Activated T-helper 1 cell treated with anti-CD3 and anti-CD28 coated beads, Interleukin-12 subunit alpha, Interleukin-12 subunit beta, Interleukin-2, Interleukin-4 antibody, amounts not matched to agents 30 ng/mL and 10 ng/mL and 1 ng/mL, durations not matched to agents 14 hours and 24 hours and 36 hours (primary cell): ENCODE data around the gene C1QTNF6. TPM values are rescaled to one million over a fixed set of nuclear protein-coding genes. Genes with fewer than 3 reads are reported as not detected.

Source experiments
- DNase-seq: peaks from one replicate; pipeline ENCODE4 v3.0.0; 2021; ENCODE audit warnings: low spot score
- H3K27ac Mint-ChIP-seq: one replicate; pipeline ENCODE4 v1.8.0; 2021; ENCODE audit warnings: mild to moderate bottlenecking, mixed read lengths
- H3K27me3 Mint-ChIP-seq: one replicate; pipeline ENCODE4 v1.8.0; 2022; ENCODE audit warnings: mild to moderate bottlenecking, moderate library complexity, mixed read lengths; ENCODE audit not compliant: insufficient read depth
- H3K36me3 Mint-ChIP-seq: one replicate; pipeline ENCODE4 v1.8.0; 2021; ENCODE audit warnings: low read depth, mixed read lengths
- H3K4me1 Mint-ChIP-seq: one replicate; pipeline ENCODE4 v1.8.0; 2021; ENCODE audit warnings: low read depth, mixed read lengths
- H3K4me3 Mint-ChIP-seq: one replicate; pipeline ENCODE4 v1.8.0; 2021; ENCODE audit warnings: mild to moderate bottlenecking, moderate library complexity, mixed read lengths
- H3K9me3 Mint-ChIP-seq: one replicate; pipeline ENCODE4 v1.8.0; 2021; ENCODE audit warnings: mixed read lengths
- intact Hi-C: fragments of 100-400 bp; cut with micrococcal nuclease; formaldehyde crosslinking; loops from one replicate; pipeline ENCODE4 v1.15.1; 2024
- total RNA-seq: library from RNA; stranded (reverse); gene quantifications from 2 replicates; pipeline ENCODE4 v1.2.3, GENCODE V29; 2022

The C1QTNF6 gene
- total RNA-seq, 1 donor from 2014 or later = 4.9 TPM

GRCh38 chr22:37229012-37229804, 41.2 kb upstream of the C1QTNF6 start:
- no peak for DNase-seq
- Mint-ChIP-seq H3K9me3 (no peaks in the 10 kb centered on the region), H3K4me1 (peaks cover 88% of the 10 kb centered on the region), H3K27me3 (no peaks in the 10 kb centered on the region), H3K27ac (peak overlapping the region; percentile 99), H3K4me3 (peak overlapping the region; percentile 80), H3K36me3 (peaks cover 70% of the 10 kb centered on the region)
- intact Hi-C loops = no loop called here

GRCh38 chr22:37228106-37229011, 40.3 kb upstream of the C1QTNF6 start:
- H3K27me3 Mint-ChIP-seq = no peaks in the 10 kb centered on the region
- peak overlapping the region; percentile 99 for H3K27ac Mint-ChIP-seq
- H3K4me1 Mint-ChIP-seq = peaks cover 88% of the 10 kb centered on the region
- H3K36me3 Mint-ChIP-seq = peaks cover 76% of the 10 kb centered on the region
- peak overlapping the region; percentile 80 for H3K4me3 Mint-ChIP-seq
- intact Hi-C loops = no loop called here
- DNase-seq = no peak
- H3K9me3 Mint-ChIP-seq = no peaks in the 10 kb centered on the region

GRCh38 chr22:37226514-37226913, 38.5 kb upstream of the C1QTNF6 start:
- intact Hi-C loops = no loop called here
- no peaks in the 10 kb centered on the region for H3K27me3 Mint-ChIP-seq
- peaks cover 79% of the 10 kb centered on the region for H3K36me3 Mint-ChIP-seq
- peaks cover 90% of the 10 kb centered on the region for H3K4me1 Mint-ChIP-seq
- no peak overlapping the region for H3K4me3 Mint-ChIP-seq
- peaks cover 4% of the 10 kb centered on the region for H3K9me3 Mint-ChIP-seq
- DNase-seq = no peak
- H3K27ac Mint-ChIP-seq = peak overlapping the region; percentile 91

GRCh38 chr22:37226087-37226486, 38.0 kb upstream of the C1QTNF6 start:
- peaks cover 8% of the 10 kb centered on the region for H3K9me3 Mint-ChIP-seq
- H3K27me3 Mint-ChIP-seq = no peaks in the 10 kb centered on the region
- H3K36me3 Mint-ChIP-seq = peaks cover 79% of the 10 kb centered on the region
- peak overlapping the region; percentile 91 for H3K27ac Mint-ChIP-seq
- intact Hi-C loops = no loop called here
- no peak for DNase-seq
- no peak overlapping the region for H3K4me3 Mint-ChIP-seq
- peaks cover 90% of the 10 kb centered on the region for H3K4me1 Mint-ChIP-seq

GRCh38 chr22:37225481-37225880, 37.4 kb upstream of the C1QTNF6 start:
- H3K36me3 Mint-ChIP-seq = peaks cover 80% of the 10 kb centered on the region
- peaks cover 13% of the 10 kb centered on the region for H3K9me3 Mint-ChIP-seq
- peak overlapping the region; percentile 91 for H3K27ac Mint-ChIP-seq
- H3K27me3 Mint-ChIP-seq = no peaks in the 10 kb centered on the region
- H3K4me3 Mint-ChIP-seq = no peak overlapping the region
- H3K4me1 Mint-ChIP-seq = peaks cover 90% of the 10 kb centered on the region
- no peak for DNase-seq
- intact Hi-C loops = no loop called here

GRCh38 chr22:37224757-37225420, 36.8 kb upstream of the C1QTNF6 start:
- no peaks in the 10 kb centered on the region for H3K27me3 Mint-ChIP-seq
- peaks cover 81% of the 10 kb centered on the region for H3K36me3 Mint-ChIP-seq
- H3K27ac Mint-ChIP-seq = peak overlapping the region; percentile 91
- peaks cover 13% of the 10 kb centered on the region for H3K9me3 Mint-ChIP-seq
- peak overlapping the region; percentile 46 for H3K4me3 Mint-ChIP-seq
- peaks cover 89% of the 10 kb centered on the region for H3K4me1 Mint-ChIP-seq
- intact Hi-C loops = no loop called here
- DNase-seq = no peak

GRCh38 chr22:37223965-37224551, 36.0 kb upstream of the C1QTNF6 start:
- H3K4me1 Mint-ChIP-seq = peaks cover 89% of the 10 kb centered on the region
- H3K27ac Mint-ChIP-seq = peak overlapping the region; percentile 93
- intact Hi-C loops = no loop called here
- no peaks in the 10 kb centered on the region for H3K27me3 Mint-ChIP-seq
- peaks cover 13% of the 10 kb centered on the region for H3K9me3 Mint-ChIP-seq
- peaks cover 77% of the 10 kb centered on the region for H3K36me3 Mint-ChIP-seq
- no peak for DNase-seq
- H3K4me3 Mint-ChIP-seq = peak overlapping the region; percentile 69

GRCh38 chr22:37222440-37222971, 34.5 kb upstream of the C1QTNF6 start:
- Mint-ChIP-seq H3K27ac (peak overlapping the region; percentile 93), H3K36me3 (peaks cover 72% of the 10 kb centered on the region), H3K4me1 (peaks cover 90% of the 10 kb centered on the region), H3K4me3 (peak overlapping the region; percentile 69), H3K27me3 (no peaks in the 10 kb centered on the region), H3K9me3 (peaks cover 13% of the 10 kb centered on the region)
- intact Hi-C loops = no loop called here
- DNase-seq = peak; percentile 56

- Mint-ChIP-seq H3K4me3 (peak overlapping the region; percentile 69), H3K36me3 (peaks cover 73% of the 10 kb centered on the region), H3K27me3 (no peaks in the 10 kb centered on the region), H3K27ac (peak overlapping the region; percentile 93), H3K4me1 (peaks cover 92% of the 10 kb centered on the region), H3K9me3 (peaks cover 13% of the 10 kb centered on the region)
- intact Hi-C loops = no loop called here
- DNase-seq = no peak
Measured at GRCh38 chr22:37221424-37222333, 33.6 kb upstream of the C1QTNF6 start.

- intact Hi-C loops = no loop called here
- H3K27me3 Mint-ChIP-seq = no peaks in the 10 kb centered on the region
- peaks cover 13% of the 10 kb centered on the region for H3K9me3 Mint-ChIP-seq
- DNase-seq = no peak
- H3K36me3 Mint-ChIP-seq = peaks cover 63% of the 10 kb centered on the region
- peaks cover 83% of the 10 kb centered on the region for H3K4me1 Mint-ChIP-seq
- H3K27ac Mint-ChIP-seq = peak overlapping the region; percentile 96
- peak overlapping the region; percentile 79 for H3K4me3 Mint-ChIP-seq
Measured at GRCh38 chr22:37220543-37220981, 32.5 kb upstream of the C1QTNF6 start.

- peaks cover 74% of the 10 kb centered on the region for H3K4me1 Mint-ChIP-seq
- H3K36me3 Mint-ChIP-seq = peaks cover 55% of the 10 kb centered on the region
- H3K27me3 Mint-ChIP-seq = no peaks in the 10 kb centered on the region
- H3K4me3 Mint-ChIP-seq = peak overlapping the region; percentile 79
- intact Hi-C loops = loop anchor here (1.0 to 2.0 kb wide), 7 partner anchors 11 to 443 kb away; partner anchors contain the start of gene IFT27
- DNase-seq = no peak
- H3K27ac Mint-ChIP-seq = peak overlapping the region; percentile 96
- H3K9me3 Mint-ChIP-seq = peaks cover 13% of the 10 kb centered on the region
Measured at GRCh38 chr22:37219533-37219932, 31.5 kb upstream of the C1QTNF6 start.
